ENCODE data around the gene ERICH3. TPM values are rescaled to one million over a fixed set of nuclear protein-coding genes. Genes with fewer than 3 reads are reported as not detected.

The ERICH3 gene
- total RNA-seq, 4 donors from 2014 or later = 0.13 TPM; not detected in 3

GRCh38 chr1:74578101-74578500 lies 95.5 kb downstream of the ERICH3 start:
- TF ChIP-seq EP300 (IDR thresholded peaks at IDR 0.05) = no peak
- TF ChIP-seq POLR2AphosphoS5 (IDR thresholded peaks at IDR 0.05) = no peak
- no peaks in the 10 kb centered on the region for H3K36me3 ChIP-seq
- H3K27ac ChIP-seq = no peak overlapping the region
- H3K4me3 ChIP-seq = no peak overlapping the region
- no peak for ATAC-seq
- no peaks in the 10 kb centered on the region for H3K4me1 ChIP-seq
- no peaks in the 10 kb centered on the region for H3K9me3 ChIP-seq
- WGBS, 2 donors (ENCODE audit: low coverage in 1 of 2) = 49 to 72% methylated on average over 2 of the region's 2 CpGs
- peaks cover 1% of the 10 kb centered on the region for H3K27me3 ChIP-seq

GRCh38 chr1:74571891-74572290 lies 101.7 kb downstream of the ERICH3 start:
- Histone ChIP-seq H3K27ac (no peak overlapping the region), H3K4me3 (no peak overlapping the region), H3K9me3 (no peaks in the 10 kb centered on the region), H3K27me3 (peaks cover 5% of the 10 kb centered on the region), H3K36me3 (no peaks in the 10 kb centered on the region), H3K4me1 (no peaks in the 10 kb centered on the region)
- no peak for ATAC-seq
- WGBS, 2 donors (ENCODE audit: low coverage in 1 of 2) = 64 to 83% methylated on average over 1 to 6 of the region's 6 CpGs
- no peak for TF ChIP-seq EP300 (IDR thresholded peaks at IDR 0.05)
- no peak for TF ChIP-seq POLR2A (IDR thresholded peaks at IDR 0.05)
- no peak for TF ChIP-seq POLR2AphosphoS5 (IDR thresholded peaks at IDR 0.05)
- TF ChIP-seq CTCF (IDR thresholded peaks at IDR 0.05) = no peak

GRCh38 chr1:74571493-74571800 lies 102.1 kb downstream of the ERICH3 start:
- Histone ChIP-seq H3K4me3 (no peak overlapping the region), H3K9me3 (no peaks in the 10 kb centered on the region), H3K27ac (no peak overlapping the region), H3K27me3 (peaks cover 5% of the 10 kb centered on the region), H3K36me3 (no peaks in the 10 kb centered on the region), H3K4me1 (no peaks in the 10 kb centered on the region)
- WGBS, 2 donors (ENCODE audit: low coverage in 1 of 2) = 44 to 55% methylated on average over 3 to 8 of the region's 8 CpGs
- TF ChIP-seq POLR2AphosphoS5 (IDR thresholded peaks at IDR 0.05) = no peak
- TF ChIP-seq CTCF (IDR thresholded peaks at IDR 0.05) = no peak
- TF ChIP-seq POLR2A (IDR thresholded peaks at IDR 0.05) = no peak
- TF ChIP-seq EP300 (IDR thresholded peaks at IDR 0.05) = no peak
- ATAC-seq = no peak

- Histone ChIP-seq H3K9me3 (no peaks in the 10 kb centered on the region), H3K27me3 (peaks cover 5% of the 10 kb centered on the region), H3K36me3 (no peaks in the 10 kb centered on the region), H3K27ac (no peak overlapping the region), H3K4me3 (no peak overlapping the region), H3K4me1 (no peaks in the 10 kb centered on the region)
- no peak for ATAC-seq
- whole genome bisulfite sequencing, 2 donors (ENCODE audit: low coverage in 1 of 2) = 8 to 32% methylated on average over 4 to 14 of the region's 14 CpGs
- no peak for TF ChIP-seq EP300 (IDR thresholded peaks at IDR 0.05)
- TF ChIP-seq POLR2A (IDR thresholded peaks at IDR 0.05) = no peak
- no peak for TF ChIP-seq POLR2AphosphoS5 (IDR thresholded peaks at IDR 0.05)
- TF ChIP-seq CTCF (IDR thresholded peaks at IDR 0.05) = no peak
These were observed 102.6 kb downstream of the ERICH3 start for GRCh38 chr1:74570797-74571492.

- TF ChIP-seq EP300 (IDR thresholded peaks at IDR 0.05) = no peak
- TF ChIP-seq POLR2AphosphoS5 (IDR thresholded peaks at IDR 0.05) = no peak
- no peak for TF ChIP-seq CTCF (IDR thresholded peaks at IDR 0.05)
- TF ChIP-seq POLR2A (IDR thresholded peaks at IDR 0.05) = no peak
- Histone ChIP-seq H3K4me1 (no peaks in the 10 kb centered on the region), H3K9me3 (no peaks in the 10 kb centered on the region), H3K4me3 (no peak overlapping the region), H3K27ac (no peak overlapping the region), H3K36me3 (no peaks in the 10 kb centered on the region), H3K27me3 (no peaks in the 10 kb centered on the region)
- no peak for ATAC-seq
- 80 to 89% methylated on average over 1 to 2 of the region's 2 CpGs for WGBS, 2 donors (ENCODE audit: low coverage in 1 of 2)
These were observed 123.7 kb downstream of the ERICH3 start for GRCh38 chr1:74549932-74550331.
